Endothelial cell of umbilical vein (primary cell): ENCODE measurements around the gene TSPAN9. TPM values are rescaled to one million over a fixed set of nuclear protein-coding genes. Genes with fewer than 3 reads are reported as not detected.

Experiments used
- BruUV-seq: library from RNA; stranded (reverse); fragments of 400-500 nt; replicated peaks from 2 replicates; lab custom pipeline; 2021; lab: Mats Ljungman, UMichigan
- CTCF ChIA-PET: fragments of 300-600, 350-600 bp; sonication (Branson Sonifier 250); formaldehyde crosslinking; loops from one replicate; lab custom pipeline; 2021; ENCODE audit warnings: antibody characterized with exemption, inconsistent platforms; lab: Charles Lee
- POLR2A ChIA-PET: fragments of 300-600, 350-600 bp; sonication (Branson Sonifier 250); formaldehyde crosslinking; loops from one replicate; lab custom pipeline; 2021; ENCODE audit warnings: antibody characterized with exemption, inconsistent platforms; lab: Charles Lee
- DNase-seq: peaks from one replicate; pipeline ENCODE4 v3.0.0-alpha.2; 2011; ENCODE audit warnings: low read depth, low spot score
- FAIRE-seq: peaks from 2 replicates; lab custom pipeline; 2011; peaks lifted over from hg19 to GRCh38; lab: Jason Lieb, UNC
- H2AFZ ChIP-seq: 2 replicates; pipeline ENCODE4 v1.6.0; 2012; ENCODE audit warnings: low read depth, low read length, control low read depth, inconsistent platforms
- H3K27ac ChIP-seq: 2 replicates; pipeline ENCODE4 v1.5.1; 2011; ENCODE audit warnings: low read depth, mild to moderate bottlenecking, control low read depth, low read length, moderate library complexity; ENCODE audit not compliant: insufficient read depth
- H3K27me3 ChIP-seq, 2 experiments: 2 replicates each; pipeline versions ENCODE4 v1.6.0 to v1.6.1; 2011; ENCODE audit warnings: low read length in 2 of 2, mixed read lengths in 1 of 2; ENCODE audit not compliant: control insufficient read depth in 2 of 2, insufficient read depth in 2 of 2
- H3K36me3 ChIP-seq, 2 experiments: 2 replicates in 1 of 2; 3 replicates in 1 of 2; pipeline ENCODE4 v1.5.1; 2011; ENCODE audit warnings: low read length in 2 of 2, mild to moderate bottlenecking in 1 of 2, moderate library complexity in 1 of 2; ENCODE audit not compliant: control insufficient read depth in 2 of 2, insufficient read depth in 2 of 2; ENCODE audit errors: extremely low read depth in 1 of 2
- H3K4me1 ChIP-seq: 3 replicates; pipeline ENCODE4 v1.5.1; 2011; ENCODE audit warnings: mild to moderate bottlenecking, low read length; ENCODE audit not compliant: control insufficient read depth, insufficient read depth; ENCODE audit errors: extremely low read depth
- H3K4me2 ChIP-seq: 2 replicates; pipeline ENCODE4 v1.6.1; 2011; ENCODE audit warnings: low read length, control low read depth, mixed read lengths; ENCODE audit not compliant: insufficient read depth
- H3K4me3 ChIP-seq, 3 experiments: fragments of 200-600 bp in 1 of 3; sonication (generic), shearing (Covaris generic) in 1 of 3; replicated peaks in 1 of 3; 2 replicates each; pipeline ENCODE4 v1.5.1; 2011 to 2016; ENCODE audit warnings: control low read depth in 3 of 3, low read length in 3 of 3, mild to moderate bottlenecking in 2 of 3, inconsistent platforms in 1 of 3, low read depth in 1 of 3, moderate library complexity in 1 of 3; ENCODE audit not compliant: insufficient read depth in 1 of 3
- H3K79me2 ChIP-seq: 2 replicates; pipeline ENCODE4 v1.6.0; 2012; ENCODE audit warnings: low read length, inconsistent platforms; ENCODE audit not compliant: control insufficient read depth, insufficient read depth
- H3K9ac ChIP-seq: replicated peaks from 2 replicates; pipeline ENCODE3; 2011; ENCODE audit warnings: low read length, control low read depth; ENCODE audit not compliant: insufficient read depth; ENCODE audit errors: extremely low read depth
- H3K9me1 ChIP-seq: replicated peaks from 3 replicates; pipeline ENCODE4 v1.6.0; 2011; ENCODE audit warnings: mild to moderate bottlenecking, low read length; ENCODE audit not compliant: control insufficient read depth, insufficient read depth; ENCODE audit errors: extremely low read depth
- H3K9me3 ChIP-seq: replicated peaks from 2 replicates; pipeline ENCODE4 v1.5.1; 2012; ENCODE audit warnings: low read length, inconsistent platforms; ENCODE audit not compliant: control insufficient read depth, insufficient read depth
- H4K20me1 ChIP-seq: replicated peaks from 2 replicates; pipeline ENCODE3; 2011; ENCODE audit warnings: mild to moderate bottlenecking, low read length; ENCODE audit not compliant: control insufficient read depth, insufficient read depth; ENCODE audit errors: extremely low read depth
- EZH2 ChIP-seq: IDR thresholded peaks from 2 replicates; pipeline ENCODE4 v1.6.1; 2012; ENCODE audit warnings: borderline replicate concordance, low read depth, mild to moderate bottlenecking, moderate library complexity, low read length, inconsistent platforms; ENCODE audit not compliant: severe bottlenecking
- FOS ChIP-seq: IDR thresholded peaks from 2 replicates; pipeline ENCODE4 v1.6.1; 2011; ENCODE audit warnings: mild to moderate bottlenecking, low read length, moderate library complexity, borderline replicate concordance; ENCODE audit not compliant: insufficient read depth
- GATA2 ChIP-seq: IDR thresholded peaks from 2 replicates; pipeline ENCODE4 v1.7.0; 2011; ENCODE audit warnings: low read depth, mild to moderate bottlenecking, moderate library complexity, mixed read lengths, low read length; ENCODE audit not compliant: insufficient read length, insufficient read depth
- JUN ChIP-seq: IDR thresholded peaks from 2 replicates; pipeline ENCODE4 v1.6.1; 2011; ENCODE audit warnings: borderline replicate concordance, low read depth; ENCODE audit not compliant: insufficient read length, insufficient read depth
- MYC ChIP-seq: IDR thresholded peaks from one replicate; pipeline ENCODE4 v1.6.1; 2011; ENCODE audit warnings: mild to moderate bottlenecking, low read depth, low read length
- POLR2A ChIP-seq: IDR thresholded peaks from 2 replicates; pipeline ENCODE4 v1.6.1; 2012; ENCODE audit warnings: low read depth, mild to moderate bottlenecking, control low read depth, low read length
- dilution Hi-C: fragments of 300-500 bp; cut with MboI; formaldehyde crosslinking; loops from one replicate; pipeline ENCODE4 v1.15.0; 2019; ENCODE audit warnings: low sequenced_read_pairs; ENCODE audit not compliant: extremely low pct_ligation_motif_present
- intact Hi-C: fragments of 100-400 bp; cut with micrococcal nuclease; formaldehyde crosslinking; loops from one replicate; pipeline ENCODE4 v1.10.0; 2022
- polyA plus RNA-seq, 4 experiments: library from polyadenylated mRNA; depleted of rRNA in 3 of 4; stranded (reverse) in 3 of 4; unstranded in 1 of 4; fragments of >200 nt; gene quantifications; 2 replicates each; pipeline versions ENCODE4 v1.2.1 to v1.2.3, GENCODE V29; 2011 to 2012; ENCODE audit warnings: missing spikeins in 1 of 4
- total RNA-seq: library from RNA; stranded (reverse); gene quantifications from 2 replicates; pipeline ENCODE4 v1.2.3, GENCODE V29; 2021
- TF ChIP-seq, protein P1 (sequence below): IDR thresholded peaks from 2 replicates; pipeline ENCODE4 v1.6.1; 2011; ENCODE audit not compliant: insufficient read depth, insufficient read length
- TF ChIP-seq, protein P2 (sequence below), 2 donors: IDR thresholded peaks; 1 replicate in 1 of 2; 2 replicates in 1 of 2; pipeline ENCODE4 v1.5.1; 2011; ENCODE audit warnings: low read length in 2 of 2, mild to moderate bottlenecking in 2 of 2, moderate library complexity in 2 of 2, control low read depth in 1 of 2, inconsistent platforms in 1 of 2, low read depth in 1 of 2; ENCODE audit not compliant: insufficient read depth in 1 of 2; ENCODE audit errors: extremely low read depth in 1 of 2

The TSPAN9 gene
- total and polyA plus RNA-seq, 2 donors (not counting 3 experiments of a cell fraction or from before 2014, with no cell fraction given), result 43.3 to 66.8 TPM

DNA sequence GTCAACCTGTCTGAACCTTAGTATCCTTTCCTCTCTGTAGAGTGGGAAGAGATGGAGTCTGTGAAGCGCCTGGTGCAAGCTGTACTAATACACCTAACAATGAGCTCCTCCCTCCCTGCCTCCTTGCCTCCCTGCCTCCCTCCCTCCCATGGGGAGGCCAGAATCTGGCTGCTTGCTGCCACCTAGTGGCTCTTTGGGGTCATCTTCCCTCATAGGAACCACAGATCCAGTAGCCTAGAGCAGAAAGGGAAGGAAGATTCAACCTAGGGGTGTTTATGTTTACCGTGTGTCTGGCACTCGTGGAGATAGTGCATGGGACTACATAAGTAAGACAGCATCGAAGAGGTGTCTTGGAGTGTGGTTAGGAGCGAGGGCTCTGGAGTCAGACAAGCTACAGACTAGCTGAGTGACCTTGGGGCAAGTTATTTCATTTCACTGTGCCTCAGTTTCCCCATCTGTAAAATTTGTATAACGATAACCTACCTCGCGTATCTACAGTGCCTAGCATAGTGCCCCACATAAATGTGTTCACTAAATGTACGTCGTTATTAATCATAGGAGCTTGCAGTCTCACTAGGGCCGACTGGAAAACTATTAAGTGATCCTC is 35.5 kb upstream of the TSPAN9 start:
- intact Hi-C loops, result loop anchor here (1.0 kb wide), 3 partner anchors 156 to 243 kb away; no protein-coding TSS in a partner anchor
- H3K9me3 ChIP-seq, result no peaks in the 10 kb centered on the region
- no peak overlapping the region for H3K4me3 ChIP-seq
- H3K4me2 ChIP-seq, result no peak overlapping the region
- POLR2A ChIA-PET, result no interaction called here
- no peaks in the 10 kb centered on the region for H4K20me1 ChIP-seq
- no peak overlapping the region for H3K27ac ChIP-seq
- no peaks in the 10 kb centered on the region for H3K79me2 ChIP-seq
- H3K9ac ChIP-seq, result no peak overlapping the region
- DNase-seq (peak; percentile 68), FAIRE-seq (peak; percentile 91)
- dilution Hi-C loops, result no loop called here
- no TSS peak for BruUV-seq
- CTCF ChIA-PET, result interaction anchor here (0.6 to 2.9 kb wide), 59 partner anchors 9 to 359 kb away, joined by 3 to 78 read pairs (median 4); partner anchors contain the start of genes FOXM1, NRIP2, RHNO1 and TEX52
- TF ChIP-seq, protein P1, sequence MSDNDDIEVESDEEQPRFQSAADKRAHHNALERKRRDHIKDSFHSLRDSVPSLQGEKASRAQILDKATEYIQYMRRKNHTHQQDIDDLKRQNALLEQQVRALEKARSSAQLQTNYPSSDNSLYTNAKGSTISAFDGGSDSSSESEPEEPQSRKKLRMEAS, result no peak
- TF ChIP-seq FOS (no peak), JUN (no peak), MYC (no peak), EZH2 (no peak), GATA2 (no peak), POLR2A (no peak)
- TF ChIP-seq, protein P2, sequence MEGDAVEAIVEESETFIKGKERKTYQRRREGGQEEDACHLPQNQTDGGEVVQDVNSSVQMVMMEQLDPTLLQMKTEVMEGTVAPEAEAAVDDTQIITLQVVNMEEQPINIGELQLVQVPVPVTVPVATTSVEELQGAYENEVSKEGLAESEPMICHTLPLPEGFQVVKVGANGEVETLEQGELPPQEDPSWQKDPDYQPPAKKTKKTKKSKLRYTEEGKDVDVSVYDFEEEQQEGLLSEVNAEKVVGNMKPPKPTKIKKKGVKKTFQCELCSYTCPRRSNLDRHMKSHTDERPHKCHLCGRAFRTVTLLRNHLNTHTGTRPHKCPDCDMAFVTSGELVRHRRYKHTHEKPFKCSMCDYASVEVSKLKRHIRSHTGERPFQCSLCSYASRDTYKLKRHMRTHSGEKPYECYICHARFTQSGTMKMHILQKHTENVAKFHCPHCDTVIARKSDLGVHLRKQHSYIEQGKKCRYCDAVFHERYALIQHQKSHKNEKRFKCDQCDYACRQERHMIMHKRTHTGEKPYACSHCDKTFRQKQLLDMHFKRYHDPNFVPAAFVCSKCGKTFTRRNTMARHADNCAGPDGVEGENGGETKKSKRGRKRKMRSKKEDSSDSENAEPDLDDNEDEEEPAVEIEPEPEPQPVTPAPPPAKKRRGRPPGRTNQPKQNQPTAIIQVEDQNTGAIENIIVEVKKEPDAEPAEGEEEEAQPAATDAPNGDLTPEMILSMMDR (IDR thresholded peaks at IDR 0.05; ENCODE audit: extremely low read depth in 1 of 2, insufficient read depth in 1 of 2, low read depth in 1 of 2, low read length in 2 of 2), result peak; percentile 50 to 70
- no peaks in the 10 kb centered on the region for H3K27me3 ChIP-seq
- peaks cover 0 to 12% of the 10 kb centered on the region in 2 experiments for H3K36me3 ChIP-seq
- H2AFZ ChIP-seq, result no peak overlapping the region
- no peaks in the 10 kb centered on the region for H3K9me1 ChIP-seq
- no peaks in the 10 kb centered on the region for H3K4me1 ChIP-seq
